HL-60 (cell line): ENCODE data around the gene MYBPHL.

Source experiments
- GABPA ChIP-seq: IDR thresholded peaks from 2 replicates; pipeline ENCODE4 v1.6.1; 2012; ENCODE audit warnings: low read depth
- TF ChIP-seq, protein P1 (sequence below): IDR thresholded peaks from one replicate; pipeline ENCODE4 v1.5.1; 2011; ENCODE audit warnings: low read length, control low read depth, inconsistent platforms; ENCODE audit not compliant: insufficient read depth

DNA sequence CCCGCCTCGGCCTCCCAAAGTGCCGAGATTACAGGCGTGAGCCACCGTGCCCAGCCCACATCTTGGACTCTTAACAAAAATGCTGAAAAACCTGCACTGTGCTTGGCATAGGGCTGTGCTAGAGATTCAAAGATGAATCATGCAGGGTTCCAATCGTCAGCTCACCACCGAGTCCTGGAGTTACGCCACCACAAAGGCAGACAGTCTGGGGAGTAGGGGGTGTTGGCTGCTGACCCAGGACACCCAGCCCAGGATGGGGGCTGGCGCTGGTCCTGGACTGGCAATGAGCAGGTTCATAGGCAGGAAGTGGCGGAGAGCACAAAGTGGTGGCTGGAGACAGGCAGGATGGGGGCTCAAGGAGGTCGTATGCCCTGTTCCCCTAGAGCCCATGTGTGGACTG is 39.8 kb downstream of the MYBPHL start:
- no peak for TF ChIP-seq GABPA
- TF ChIP-seq, protein P1, sequence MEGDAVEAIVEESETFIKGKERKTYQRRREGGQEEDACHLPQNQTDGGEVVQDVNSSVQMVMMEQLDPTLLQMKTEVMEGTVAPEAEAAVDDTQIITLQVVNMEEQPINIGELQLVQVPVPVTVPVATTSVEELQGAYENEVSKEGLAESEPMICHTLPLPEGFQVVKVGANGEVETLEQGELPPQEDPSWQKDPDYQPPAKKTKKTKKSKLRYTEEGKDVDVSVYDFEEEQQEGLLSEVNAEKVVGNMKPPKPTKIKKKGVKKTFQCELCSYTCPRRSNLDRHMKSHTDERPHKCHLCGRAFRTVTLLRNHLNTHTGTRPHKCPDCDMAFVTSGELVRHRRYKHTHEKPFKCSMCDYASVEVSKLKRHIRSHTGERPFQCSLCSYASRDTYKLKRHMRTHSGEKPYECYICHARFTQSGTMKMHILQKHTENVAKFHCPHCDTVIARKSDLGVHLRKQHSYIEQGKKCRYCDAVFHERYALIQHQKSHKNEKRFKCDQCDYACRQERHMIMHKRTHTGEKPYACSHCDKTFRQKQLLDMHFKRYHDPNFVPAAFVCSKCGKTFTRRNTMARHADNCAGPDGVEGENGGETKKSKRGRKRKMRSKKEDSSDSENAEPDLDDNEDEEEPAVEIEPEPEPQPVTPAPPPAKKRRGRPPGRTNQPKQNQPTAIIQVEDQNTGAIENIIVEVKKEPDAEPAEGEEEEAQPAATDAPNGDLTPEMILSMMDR = no peak
